AG20443 (cell line): ENCODE measurements around the gene POU2AF1.

Source experiments
- DNase-seq: peaks from one replicate; pipeline ENCODE4 v3.0.0; 2012; ENCODE audit warnings: low spot score, mixed read lengths

The POU2AF1 gene

DNA sequence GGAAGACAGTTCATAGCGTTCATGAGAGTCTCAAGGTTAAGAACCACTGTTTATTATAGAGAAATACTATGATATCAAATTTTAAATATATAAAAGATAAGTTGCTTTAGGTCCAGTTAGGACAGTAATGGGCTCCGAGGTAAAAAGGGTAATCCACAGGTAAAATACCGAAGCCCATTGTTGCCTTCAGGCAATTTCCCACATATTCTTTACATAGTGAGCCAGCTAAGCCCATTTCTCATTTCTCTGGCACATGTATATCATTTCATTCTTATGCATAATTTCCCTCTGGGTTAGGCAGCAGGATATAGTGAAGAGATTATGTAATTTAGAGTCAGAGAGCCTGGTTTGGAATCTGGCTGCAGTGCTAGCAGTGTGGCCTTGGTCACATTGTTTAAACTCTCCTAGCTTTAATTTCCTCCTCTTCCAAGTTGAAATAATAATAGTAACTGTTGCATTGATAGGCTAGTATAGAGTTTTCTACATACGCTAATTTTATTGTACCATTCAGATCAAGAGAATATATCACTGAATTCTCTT, 7.6 kb upstream of the POU2AF1 start:
- no peak for DNase-seq

DNA sequence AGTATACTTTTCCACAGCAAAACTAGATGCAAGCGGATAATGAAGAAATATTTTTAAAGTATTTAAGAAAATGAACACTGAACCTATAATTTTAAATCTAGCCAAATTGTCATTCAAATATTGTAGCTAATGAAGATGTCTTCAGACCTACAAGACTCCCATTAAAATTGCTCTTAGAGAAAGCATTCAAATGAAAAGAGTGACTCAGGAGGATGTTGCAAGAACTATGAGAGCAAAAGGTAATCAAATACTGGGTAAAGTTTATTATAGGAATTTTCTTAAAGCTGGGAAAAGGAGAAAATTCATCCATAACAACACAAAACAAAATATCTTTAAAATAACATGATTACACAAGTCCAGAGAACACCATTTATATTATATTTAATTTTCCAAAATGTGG, 5.4 kb upstream of the POU2AF1 start:
- no peak for DNase-seq

DNA sequence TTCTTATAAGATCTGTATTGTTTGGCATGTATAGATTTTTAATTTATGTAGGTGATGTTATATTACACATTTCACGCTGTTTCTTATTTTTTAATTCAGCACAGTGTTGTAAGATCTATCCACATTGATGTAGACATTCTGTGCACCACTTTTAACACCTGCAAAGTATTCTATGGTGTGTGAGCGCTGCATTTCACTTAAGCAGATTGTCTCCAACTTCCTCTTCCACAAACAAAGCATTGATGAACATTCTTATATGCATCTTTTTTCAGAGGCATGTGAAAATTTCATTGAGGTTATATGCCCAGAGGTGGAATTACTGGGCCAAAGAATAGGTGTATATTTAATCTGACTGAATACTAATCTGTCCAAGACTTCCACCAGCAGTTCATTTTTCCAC, 3.4 kb upstream of the POU2AF1 start:
- no peak for DNase-seq

DNA sequence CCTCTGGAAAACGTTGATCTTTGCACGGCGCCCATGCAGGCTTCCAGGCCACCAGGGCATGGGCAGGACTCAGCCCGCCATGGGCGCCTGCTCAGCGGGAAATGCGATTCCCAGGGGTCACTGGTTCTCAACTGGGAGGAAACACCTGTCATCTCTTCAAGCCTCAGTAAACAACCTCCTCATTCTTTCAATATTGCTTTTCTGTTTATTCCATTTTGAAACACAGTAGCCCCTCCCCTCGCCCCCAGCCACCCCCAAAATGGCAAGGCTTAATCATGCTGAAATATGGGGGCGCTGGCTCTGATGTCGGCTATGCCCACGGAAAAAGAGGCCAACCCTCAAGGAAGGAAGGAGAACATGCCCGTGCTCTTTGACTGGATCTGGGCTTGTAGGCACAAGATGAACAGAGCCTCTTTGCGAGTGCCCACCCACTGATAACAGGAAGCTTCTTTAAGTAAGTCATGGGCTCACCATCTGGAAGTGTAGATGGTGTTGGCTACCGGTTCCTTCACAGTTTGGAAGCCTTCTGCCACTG, 594 bp upstream of the POU2AF1 start:
- DNase-seq = no peak

DNA sequence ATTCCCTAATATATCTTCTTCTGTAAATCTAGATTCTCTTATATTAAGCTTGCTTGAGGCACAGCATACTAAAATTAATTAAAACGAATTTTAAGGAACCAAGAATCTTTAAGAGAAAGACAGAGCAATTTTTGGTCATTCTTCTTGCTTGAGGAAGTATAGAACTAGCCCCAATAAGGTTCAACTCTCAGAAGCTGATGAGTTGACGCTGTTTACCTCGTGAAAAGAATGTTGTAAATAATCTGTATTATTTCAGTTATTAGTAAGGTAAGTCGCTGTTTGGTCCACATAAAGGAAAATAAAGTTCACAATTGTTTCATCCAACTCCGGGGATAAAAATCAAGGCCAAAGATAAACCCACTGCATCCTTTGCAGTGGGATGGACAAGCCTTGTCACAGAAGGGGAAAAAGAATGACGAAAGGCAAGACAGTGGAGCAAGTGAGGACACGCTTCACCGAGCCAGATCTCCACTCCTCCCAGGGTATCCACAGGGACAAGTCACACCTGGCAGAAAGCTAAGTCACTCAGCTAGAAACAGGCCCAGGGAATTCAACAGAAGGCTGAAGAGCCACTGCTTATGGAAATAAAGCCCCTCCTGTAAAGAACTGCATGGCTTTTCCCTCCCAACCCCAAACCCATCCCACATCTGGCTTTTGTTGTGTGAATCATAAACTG, 752 bp downstream of the POU2AF1 start:
- no peak for DNase-seq

DNA sequence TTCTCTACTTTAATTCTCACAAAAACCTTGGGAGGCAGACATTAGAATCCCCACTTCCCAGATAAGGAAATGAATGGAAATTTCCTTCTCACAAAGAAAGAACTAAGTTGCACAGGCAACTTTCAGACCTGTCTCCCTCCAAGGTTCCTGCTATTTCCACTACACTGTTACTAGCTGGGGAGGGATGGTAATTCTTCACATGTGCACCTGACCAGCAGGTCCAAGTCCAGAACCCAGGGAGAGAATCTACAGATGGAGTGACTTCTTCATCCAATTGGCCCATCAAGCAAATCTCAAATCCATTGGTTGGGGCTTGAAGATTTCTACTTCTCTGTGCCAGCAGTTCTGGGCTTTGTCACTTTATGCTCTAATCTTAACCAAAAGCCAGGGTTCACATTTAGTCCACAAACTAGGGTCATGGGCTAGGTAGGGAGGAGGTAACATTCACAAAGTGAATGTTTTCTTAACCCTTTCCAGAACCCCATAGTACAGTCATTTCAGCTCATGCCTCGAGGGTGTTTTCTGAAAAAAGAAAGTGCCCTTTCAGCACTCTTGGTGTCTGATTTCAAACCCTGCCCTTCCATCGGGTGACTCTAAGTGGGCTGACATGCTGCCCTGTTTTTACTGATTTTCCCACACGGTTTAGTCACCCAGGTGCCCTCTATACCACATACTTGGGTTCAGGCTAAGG, 2.7 kb downstream of the POU2AF1 start:
- DNase-seq = no peak

DNA sequence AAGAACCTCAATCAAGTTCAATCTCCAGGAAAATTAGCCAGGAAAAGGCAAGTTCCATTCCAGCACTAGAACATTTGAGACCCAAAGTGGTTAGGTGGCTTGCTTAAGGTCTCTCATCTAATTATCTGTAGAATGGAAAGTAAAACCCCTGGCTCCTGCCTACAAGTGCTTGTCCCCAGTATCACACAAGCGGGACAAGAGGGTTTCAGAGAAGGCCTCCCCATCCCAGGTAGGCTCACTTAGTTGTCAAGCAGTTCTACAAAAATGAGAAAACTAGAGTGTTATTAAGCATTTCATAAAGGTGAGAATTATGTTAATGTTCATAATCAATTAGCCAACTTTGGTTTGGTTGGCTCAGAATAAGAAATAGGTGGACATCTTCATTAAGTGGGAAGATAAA, 5.5 kb downstream of the POU2AF1 start:
- no peak for DNase-seq

DNA sequence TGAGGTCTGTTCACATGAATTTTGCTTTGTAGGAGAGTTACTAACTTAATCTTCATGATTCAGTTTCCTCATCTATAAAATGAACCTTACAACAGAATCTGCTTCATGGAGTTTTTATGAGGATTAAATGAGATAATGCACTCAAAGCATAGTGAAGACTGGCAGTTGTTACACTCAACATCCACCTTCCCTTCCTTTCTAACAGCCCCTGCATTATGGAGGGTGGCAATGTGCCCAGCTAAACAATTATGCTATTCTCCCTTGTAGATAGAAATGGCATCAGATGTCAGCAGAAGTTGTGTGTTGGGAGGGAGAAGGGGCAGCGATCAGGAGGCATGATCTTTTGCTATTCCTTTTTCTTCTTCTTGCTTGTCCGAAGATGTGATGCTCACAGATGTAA, 6.5 kb downstream of the POU2AF1 start:
- no peak for DNase-seq

DNA sequence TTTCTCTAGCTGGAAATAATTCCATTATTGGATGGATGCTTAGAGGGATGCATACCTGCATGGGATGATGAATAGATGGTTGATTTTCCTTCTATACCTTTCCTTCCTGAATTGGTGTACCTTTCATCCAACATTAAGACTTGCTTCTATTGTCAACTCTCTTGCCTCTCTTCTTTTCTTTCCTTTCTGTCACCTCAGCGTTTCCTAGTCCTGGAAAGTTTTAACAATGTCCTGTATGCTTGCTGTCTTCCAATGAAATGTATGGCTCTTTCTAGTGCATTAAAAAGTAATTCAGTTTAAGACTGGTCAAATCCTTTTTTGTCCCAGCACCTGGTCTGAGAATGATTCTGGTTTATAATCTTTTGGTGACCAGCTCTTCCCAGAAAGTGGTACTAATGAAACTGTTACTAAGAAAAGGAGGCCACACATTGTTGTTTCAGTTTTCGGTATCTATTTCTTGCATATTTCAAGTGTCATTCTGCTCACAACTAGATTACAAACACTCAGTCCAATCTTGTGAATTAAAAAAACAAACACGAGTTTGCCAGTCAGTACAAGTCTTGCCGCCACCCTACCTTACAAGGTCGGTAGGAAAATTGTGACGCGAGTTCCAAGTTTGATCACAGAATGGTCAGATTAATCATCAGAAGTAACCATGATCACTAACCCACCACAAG, 8.0 kb downstream of the POU2AF1 start:
- no peak for DNase-seq

DNA sequence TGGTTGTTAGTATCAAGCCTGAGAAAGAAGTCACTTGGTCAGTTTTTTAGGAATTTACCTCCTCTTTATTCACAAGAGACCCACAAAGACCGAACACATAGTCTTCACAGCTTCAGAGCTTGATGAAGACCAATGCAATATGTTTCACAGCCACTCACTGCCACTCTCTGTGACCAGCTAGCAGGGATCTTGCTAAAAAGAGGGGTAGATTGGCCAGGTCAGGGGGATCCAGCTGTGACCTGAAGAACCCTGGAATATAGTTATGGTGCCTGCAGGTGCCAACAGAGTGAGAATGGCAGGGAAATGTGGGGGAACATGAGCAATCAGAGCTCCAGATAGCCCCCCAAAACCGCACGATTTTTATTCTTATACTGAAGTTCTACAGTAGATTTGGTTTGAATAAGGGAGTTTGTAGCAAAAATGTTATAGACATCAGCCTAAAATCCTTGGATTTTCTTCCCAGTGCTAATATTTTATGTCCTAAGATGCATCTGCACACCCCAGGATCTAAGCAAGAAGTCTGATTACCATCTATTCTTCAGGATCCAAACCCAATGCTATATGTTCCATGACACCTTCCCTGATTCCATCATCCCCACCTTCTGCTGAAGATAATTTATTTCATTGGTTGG, 8.7 kb downstream of the POU2AF1 start:
- no peak for DNase-seq

DNA sequence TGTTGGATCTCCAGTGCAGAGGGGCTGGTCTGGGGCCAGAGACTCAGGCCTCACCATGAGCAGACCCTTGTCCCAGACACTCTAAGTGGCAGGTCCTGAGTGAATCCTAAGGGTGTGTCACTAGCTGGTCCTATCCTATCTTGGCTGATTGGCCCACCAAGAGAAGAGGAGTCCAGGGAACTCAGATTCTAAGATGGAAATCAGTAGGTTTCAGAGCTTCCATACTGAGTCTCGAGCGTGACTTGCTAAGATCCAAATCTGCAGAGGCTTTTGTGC, 10.9 kb downstream of the POU2AF1 start:
- no peak for DNase-seq

DNA sequence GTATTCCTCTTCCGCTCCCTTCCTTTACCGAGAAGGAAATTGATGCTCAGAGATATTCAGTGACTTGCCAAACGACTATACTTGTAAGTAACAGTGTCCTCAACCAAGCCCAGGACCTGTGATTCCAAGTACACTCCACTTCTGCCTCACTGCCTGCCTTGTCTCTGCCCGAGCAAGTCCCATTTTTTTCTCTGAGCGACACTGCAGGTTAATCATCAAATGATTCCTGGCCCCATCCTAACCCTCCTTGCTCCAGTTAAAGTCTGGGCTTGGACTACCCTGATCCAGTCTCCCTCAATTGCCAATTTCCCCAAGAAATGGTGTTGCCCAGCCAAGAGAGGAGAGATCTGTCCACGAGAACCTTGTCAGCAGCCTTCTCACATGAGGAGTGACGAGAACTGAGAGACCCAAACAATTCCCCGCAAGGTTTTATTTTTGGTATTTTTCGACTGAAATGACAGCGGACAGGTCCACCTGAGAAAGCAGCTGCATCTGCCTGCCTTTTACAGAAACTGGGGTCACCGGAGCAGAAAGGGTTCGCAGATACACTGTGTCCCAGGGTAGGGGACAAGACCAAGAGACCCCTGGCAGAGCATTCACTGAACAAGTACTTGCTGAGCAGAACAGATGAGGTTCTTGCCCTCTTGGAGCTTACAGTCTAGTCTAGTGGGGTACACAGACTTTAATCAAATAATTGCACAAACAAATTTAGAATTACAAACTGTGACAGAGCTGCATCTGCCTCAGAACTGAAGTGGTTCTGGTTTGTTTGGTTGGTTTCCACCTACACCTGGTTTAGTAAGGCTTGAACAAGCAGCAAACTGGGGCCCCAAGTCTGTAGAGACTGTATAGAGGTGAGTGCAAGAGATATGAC, 11.4 kb downstream of the POU2AF1 start:
- DNase-seq = no peak

DNA sequence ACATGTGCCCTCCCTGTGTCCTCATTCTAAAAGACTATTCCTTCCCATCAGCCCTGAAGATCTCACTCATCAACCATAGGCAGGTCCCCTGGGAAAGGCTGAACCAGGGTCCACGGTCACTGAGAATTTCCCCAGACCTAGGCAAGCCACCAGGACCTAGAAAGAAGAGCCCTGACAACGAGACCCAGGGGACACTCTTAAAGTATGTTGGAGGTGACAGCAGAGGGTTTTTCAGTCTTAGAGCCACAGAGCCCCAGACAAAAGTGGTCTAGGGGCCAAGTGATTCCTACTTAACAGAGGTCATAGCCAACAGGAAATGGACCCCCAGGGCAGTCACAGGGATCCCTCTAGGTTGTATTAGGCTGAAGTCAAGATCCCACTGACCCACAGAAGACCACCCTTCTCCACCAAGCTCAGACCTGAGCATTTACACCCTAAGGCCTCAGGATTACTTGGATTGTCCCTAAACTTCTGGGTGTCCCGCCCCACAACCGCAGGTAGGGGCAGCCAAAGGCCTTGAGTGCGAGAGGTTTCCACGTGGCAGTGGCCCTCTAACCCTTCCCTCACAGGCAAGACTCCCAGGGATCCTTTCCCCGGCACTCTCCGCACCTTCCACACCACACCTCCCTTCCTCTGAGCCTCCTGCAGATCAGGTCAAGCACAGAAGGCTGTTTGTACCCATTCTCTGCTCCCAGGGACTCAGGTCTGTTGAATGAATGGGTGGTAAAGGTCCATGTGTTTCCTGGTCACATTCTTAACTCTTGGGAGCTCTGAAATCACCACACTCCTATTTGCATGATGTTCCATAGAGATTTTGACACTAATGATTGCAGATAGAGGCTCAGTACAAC, 12.3 kb downstream of the POU2AF1 start:
- DNase-seq = no peak

DNA sequence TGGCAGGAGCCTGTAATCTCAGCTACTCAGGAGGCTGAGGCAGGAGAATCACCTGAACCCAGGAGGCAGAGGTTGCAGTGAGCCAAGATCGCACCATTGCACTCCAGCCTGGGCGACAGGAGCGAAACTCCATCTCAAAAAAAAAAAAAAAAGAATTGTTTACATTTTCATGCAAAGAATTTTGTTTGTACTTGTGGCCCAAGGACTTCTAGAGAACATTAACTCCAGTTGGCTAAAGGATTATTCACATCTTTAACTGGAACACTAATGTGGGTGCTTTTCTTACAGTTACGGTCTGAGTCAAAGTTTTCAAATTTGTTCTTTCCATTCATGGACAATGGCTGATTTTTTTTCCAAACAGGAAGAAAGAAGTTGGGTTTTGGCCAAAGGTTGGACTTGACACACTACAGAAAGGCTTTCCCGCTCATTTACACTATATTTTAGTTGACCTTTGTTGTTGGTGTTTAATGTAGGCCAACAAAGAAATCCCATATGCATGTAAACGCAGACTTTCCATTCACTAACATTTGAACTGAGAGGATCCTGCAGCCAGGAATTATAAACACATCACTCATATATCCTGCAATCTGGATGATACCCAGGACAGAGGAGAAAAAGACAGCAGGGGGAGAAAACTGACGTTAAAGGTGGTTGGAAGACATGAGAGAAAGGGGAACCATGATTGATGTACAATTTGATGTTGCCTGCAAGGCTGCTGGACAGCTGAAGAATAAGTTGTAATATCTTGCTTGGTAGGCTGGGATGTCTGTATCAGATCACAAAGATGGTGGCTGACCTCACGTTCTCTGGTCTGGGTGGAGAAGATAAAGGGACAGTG, 13.1 kb downstream of the POU2AF1 start:
- DNase-seq = no peak

DNA sequence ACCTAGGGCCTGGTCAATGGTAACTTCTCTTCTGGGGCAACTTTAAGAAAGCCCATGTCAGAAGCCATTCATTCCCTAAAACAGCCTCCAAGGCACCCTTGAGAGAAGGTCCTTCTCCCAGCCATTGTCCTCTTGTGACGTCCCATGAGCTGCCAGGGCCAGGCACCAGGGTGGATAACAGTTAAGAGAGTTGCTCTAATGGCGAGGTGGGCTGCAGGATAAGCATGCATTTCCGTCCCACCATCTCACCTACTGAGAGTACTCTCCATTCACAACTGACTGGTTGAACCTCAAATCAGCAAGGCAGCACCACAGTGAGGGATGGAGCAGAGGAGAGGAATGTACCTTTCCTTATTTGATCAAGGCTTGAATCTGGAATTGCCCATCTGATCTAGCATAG, 14.6 kb downstream of the POU2AF1 start:
- no peak for DNase-seq

DNA sequence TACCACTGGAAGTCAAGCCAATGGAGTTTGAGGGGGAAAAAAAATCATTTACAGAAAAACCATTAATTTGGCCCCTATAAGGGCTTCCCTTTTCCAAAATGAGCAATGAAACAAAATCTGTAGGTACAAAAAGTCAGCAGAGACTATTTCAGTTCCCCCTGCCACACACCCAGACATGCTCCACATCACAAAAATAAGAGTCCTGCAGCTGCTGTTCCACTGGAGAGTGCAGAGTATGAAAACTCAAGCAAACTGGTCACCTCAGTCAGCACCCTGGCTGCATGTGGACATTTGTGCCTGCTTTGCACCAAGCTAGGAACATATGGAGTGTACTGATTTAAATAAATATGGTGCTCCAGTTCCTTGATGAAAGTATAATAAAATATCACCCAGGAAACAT, 15.1 kb downstream of the POU2AF1 start:
- no peak for DNase-seq

DNA sequence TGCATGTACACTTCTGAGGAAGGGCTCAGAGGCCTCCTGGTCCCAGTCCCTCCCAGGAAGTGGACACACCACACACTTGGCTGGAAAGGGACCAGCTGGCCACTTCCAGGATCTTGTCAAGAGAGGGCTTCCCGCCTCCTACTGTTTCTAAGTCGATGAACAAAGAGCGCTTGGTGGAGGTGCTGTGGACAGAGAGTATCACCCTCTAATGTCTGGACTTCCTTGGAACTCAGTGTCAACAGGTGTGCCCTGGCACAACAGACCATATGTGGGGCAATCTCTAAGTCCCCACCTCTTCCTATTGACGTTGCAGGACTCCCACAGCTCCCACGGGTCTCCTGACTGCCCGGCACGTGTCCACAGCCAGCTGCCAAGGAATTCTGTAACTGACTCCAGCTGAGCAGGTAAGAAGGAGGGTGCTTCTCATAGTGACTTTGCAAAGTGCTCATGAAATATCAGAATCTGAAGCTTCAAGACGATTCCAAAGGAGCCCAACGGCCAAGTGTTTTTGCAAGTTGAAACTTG, 16.1 kb downstream of the POU2AF1 start:
- no peak for DNase-seq

DNA sequence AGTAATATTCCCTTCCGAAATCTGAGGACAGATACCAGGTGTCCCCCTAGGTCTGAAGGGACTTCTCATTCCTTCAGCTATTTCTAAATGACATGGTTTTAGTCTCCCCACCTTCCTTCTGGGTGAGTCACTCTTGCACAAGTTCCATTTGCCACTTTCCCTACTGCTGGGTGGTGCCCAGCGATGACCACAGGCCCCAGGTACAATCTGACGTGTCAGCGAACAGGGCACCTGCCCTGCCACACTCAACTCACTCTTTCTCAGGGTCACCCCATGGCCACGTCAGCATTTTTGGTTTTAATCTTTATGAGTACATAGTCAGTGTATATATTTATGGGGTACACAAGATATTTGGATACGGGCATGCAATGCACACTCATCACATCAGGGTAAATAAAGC, 17.2 kb downstream of the POU2AF1 start:
- no peak for DNase-seq

DNA sequence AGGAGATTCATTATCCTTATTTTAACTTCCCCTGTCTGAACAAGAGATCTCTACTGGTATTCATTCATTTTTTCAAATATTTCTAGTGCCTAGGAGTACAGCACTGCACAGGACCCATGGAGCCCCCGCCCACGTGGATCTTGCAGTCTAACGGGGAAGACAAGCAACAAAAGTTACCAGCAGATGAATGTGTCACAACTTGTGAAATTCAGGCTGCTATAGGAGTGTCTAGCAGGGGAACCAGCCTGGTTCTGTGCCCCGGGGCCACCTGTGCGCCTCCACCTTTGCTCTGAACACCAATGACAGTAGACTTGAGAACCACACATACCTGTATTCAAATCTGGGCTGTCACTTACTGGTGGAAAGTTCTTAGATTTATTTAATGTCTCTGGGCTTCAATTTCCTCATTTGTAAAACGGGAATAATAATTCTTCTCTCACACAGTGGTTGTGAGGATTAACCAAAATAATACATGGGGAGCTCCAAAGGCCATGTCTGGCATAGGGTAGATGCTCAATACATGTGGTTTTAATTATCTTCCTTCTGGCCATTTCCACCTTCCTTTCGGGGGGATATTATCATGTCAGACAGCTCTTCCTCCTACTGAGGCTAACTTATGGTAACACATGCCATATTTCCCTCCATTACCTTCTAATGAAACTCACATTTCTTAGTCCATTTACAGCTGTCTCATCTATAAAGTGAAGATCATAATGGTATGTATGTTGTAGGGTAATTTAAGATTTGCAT, 17.8 kb downstream of the POU2AF1 start:
- DNase-seq = no peak
